SIG-M5 (cell line): ENCODE data around the gene EGFL8.

ENCODE experiments used
- DNase-seq: peaks from one replicate; lab custom pipeline; 2025; lab: John Stamatoyannopoulos, UW

EGFL8 gene

GRCh38 chr6:32146687-32147086, 17.7 kb upstream of the EGFL8 start:
- DNase-seq, result no peak

DNA sequence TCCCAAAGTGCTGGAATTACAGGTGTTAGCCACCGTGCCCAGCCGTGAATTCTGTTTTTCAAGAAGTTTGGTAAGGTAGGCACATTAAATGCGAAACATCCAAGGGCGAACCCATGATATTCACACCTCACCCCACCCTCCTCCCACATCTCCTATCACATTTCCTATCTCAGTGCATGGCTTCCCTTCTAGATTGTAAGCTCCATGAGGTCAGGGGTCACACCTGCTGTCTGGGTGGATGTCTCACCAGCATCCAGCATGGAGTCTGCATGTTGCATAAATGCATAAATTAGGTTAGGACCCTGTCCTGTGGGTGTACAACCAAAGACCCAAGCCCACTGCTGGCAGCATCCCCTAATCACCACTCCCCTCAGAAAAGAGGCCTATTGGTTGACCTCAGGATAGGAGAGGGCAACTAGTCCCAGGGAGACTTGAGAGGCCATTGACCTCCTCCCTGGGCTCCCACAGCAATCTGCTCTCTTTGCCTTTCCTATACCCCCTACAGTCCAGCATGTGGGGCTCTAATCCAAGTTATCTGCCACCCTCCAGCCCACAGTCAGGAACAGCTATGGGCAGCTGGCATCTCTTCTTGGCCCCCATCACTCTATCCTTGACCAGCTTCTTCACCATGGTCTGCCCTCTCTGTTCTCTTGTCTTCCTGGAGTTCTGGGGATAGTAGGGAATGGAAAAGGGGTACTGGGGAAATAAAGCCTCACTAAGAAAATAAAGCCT, 16.8 kb upstream of the EGFL8 start:
- no peak for DNase-seq

GRCh38 chr6:32148289-32149091, 15.9 kb upstream of the EGFL8 start:
- DNase-seq, result no peak

DNA sequence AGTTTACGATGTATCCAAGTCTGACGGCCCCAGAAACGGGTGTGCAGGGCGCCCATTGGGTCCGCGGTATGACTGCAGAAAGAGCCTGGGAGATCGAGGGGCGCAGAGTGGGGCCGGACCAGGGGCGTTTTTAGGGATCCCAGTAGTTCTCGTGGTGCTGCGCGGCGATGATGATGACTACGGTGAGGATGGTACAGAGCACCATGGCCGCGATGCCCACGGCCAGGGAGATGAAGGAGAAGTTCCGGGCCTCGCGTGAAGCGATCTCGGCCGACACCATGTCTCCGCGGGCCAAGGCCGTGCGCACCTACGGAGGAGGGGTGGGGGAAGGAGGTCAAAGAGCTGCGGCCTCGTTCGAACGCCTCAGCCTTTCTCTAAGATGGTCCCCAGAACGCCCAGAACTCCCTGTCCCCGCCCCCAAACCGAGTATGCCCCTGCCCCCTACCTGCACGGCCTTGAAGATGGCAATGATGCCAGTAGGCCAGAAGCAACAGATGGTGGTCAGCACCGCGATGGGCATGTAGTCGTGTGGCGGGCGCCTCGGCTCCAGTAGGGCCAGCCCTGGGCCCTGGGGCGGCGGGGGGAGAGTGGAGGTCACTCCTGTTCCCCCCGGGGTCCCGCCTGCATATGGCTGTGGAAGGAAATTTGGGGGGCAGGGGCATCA, 15.2 kb upstream of the EGFL8 start:
- DNase-seq, result no peak

DNA sequence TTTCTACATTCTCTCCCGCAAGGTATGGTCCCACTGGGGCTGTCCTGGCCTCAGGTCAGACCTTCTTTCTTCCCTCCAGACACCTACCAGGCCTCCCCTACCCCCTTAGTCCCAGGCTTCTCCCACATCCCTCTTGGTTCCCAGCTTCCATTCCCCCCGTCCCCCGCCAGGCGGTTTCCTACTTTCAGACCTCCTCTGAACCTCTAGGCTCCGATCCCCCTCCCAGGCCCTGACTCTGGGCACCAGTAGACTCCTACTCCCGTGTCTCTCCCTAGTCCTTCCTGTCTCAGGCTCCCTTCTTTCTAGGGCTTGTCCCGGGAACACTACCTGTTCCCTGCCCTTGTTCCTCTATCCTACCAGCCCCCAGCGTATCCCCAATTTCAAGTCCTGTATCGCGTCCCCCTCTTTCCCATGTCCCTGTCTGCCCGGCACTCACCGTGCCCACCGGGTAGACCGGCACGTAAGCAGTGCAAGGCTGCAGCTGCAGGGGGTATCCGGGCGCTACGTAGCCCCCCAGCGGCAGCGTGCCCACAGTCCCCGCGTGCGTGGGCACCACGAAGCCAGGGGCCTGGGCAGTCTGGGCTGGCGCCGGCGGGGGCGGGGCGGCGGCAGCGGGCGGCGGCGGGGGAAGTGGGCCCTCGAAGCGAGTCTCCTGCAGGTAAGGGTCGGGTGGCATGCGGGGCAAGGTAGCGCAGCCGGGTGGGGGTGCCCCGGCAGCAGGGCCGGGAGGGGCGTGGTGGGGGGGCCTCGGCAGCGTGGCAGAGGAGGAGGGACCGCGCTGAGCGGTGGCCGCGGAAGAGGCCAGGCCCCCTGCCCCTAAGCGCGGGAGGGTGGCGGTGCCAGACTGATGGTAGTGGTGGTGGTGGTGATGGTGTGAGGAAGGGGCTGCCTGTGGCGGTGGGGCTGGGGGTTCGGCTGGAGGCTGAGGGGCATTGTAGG, 14.2 kb upstream of the EGFL8 start:
- no peak for DNase-seq

- no peak for DNase-seq
These were observed 13.1 kb upstream of the EGFL8 start for GRCh38 chr6:32151181-32151862.

DNA sequence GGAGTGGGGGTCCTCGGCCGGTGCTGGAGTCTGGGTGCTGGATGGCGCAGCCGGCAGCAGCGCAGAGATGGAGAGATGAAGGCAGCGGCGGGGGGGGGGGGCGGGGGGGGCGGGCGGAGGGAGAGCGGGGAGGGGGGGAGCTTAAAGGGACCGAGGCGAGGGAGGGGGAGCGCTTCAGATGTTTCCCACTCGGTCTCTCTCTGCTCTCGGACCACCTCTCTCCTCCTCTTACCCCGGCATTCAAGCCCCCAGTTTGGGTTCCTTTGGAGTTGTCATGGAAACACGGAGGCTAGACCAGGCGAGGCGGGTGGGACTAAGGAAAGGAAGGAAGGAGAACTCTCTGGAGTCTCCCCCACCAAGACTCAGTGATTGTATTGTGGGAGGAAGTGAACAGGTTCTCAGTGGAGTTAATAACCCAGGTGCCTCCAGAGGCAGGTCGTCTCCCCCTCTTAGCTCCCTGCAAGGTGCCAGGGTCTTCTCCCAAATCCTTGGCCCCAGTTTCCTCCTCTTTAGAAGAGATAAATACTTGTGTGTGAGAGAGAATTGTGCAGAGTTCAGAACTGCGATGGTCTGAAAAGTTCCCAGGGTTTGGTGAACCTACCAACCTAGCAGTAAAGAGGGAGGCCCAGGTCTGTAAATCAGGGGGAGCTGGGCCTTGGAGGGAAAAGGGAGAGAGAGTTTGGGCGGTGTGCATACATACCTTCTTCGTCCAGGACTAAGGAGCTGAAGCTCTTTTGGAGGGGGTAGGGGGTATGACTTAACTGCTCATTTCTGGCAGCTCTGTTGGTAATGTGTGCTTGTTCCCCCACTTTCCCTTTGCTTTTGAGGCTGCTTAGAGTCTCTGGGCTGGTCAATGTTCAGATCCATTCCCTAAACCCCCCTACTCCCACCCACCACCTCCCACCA, 12.3 kb upstream of the EGFL8 start, which contains the start of gene PRRT1:
Gene PRRT1, minus strand, starts transcription at position 77 of the 906 bp plus-strand sequence. CDS start 112 bp downstream, outside the sequence.
- no peak for DNase-seq

- DNase-seq, result no peak
These were observed 11.4 kb upstream of the EGFL8 start for GRCh38 chr6:32152769-32153563.

DNA sequence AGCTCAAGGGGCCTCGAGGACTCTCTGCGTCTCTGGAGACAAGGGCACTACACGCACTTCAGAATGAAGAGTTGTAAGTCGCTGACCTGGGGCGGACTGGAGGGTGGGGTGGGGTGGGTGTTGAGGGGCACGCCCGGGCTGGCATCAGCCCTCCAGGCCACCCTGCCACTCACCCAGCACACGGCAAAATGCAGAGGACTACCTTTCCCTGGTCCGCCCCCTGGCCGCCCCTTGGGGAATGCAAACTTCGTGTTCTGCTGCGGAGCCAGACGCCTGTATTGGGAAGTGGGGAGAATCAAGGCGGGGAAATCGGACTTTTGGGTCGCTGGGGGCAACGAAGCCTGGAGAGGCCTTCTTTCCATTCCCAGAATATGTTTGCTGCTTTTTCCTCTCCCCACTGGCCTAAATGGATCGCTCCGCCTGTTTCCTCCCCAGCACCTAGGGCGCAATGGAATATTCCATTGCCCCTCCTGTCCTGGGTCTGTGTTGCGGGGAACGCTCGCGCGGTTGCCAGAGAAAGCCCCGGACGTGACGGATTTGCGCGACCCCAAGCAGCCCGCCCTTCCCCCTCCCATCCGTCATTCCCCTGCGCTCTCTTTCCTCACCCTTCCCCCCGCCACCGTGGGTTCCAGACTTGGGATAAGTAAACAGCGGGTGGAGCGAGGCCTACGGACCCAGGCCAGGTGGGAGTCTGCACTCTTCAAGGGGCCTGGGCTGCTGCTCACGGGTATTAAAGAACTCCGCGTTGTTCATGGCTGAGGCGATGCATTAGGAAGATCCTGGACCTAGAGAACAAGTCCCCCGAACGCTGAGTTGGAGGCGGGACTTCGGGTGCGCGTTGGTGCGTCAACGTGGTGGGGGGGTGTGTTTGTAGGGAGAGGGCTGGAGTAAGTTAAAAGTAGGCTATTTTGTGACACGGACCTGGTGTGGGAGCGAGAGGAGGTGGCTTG, 10.6 kb upstream of the EGFL8 start, which contains the start of gene PPT2:
Gene PPT2, plus strand, starts transcription at position 578 of the 950 bp plus-strand sequence. CDS start 454 bp downstream, outside the sequence.
- peak; percentile 6 for DNase-seq

DNA sequence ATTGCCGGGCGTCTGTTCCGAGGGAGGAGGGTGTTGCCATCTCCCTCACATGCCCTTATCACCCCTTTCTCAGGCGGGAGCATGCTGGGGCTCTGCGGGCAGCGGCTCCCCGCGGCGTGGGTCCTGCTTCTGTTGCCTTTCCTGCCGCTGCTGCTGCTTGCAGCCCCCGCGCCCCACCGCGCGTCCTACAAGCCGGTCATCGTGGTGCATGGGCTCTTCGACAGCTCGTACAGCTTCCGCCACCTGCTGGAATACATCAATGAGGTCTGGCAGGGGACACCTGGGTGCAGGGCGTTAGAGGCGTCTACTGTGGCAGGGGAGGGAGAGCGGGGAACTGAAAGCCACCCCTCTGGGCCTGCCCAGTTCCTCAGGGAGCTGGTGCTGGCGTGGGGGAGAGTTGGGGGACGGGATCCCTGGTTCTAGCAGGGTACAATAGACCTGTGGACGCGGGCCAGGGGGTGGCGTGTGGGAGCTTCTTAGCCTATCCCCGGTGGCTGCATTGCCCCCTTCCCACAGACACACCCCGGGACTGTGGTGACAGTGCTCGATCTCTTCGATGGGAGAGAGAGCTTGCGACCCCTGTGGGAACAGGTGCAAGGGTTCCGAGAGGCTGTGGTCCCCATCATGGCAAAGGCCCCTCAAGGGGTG, 9.8 kb upstream of the EGFL8 start:
- no peak for DNase-seq

- DNase-seq, result no peak
These were observed 7.5 kb upstream of the EGFL8 start for GRCh38 chr6:32156891-32157290.

GRCh38 chr6:32158052-32158451, 6.3 kb upstream of the EGFL8 start:
- DNase-seq, result no peak

DNA sequence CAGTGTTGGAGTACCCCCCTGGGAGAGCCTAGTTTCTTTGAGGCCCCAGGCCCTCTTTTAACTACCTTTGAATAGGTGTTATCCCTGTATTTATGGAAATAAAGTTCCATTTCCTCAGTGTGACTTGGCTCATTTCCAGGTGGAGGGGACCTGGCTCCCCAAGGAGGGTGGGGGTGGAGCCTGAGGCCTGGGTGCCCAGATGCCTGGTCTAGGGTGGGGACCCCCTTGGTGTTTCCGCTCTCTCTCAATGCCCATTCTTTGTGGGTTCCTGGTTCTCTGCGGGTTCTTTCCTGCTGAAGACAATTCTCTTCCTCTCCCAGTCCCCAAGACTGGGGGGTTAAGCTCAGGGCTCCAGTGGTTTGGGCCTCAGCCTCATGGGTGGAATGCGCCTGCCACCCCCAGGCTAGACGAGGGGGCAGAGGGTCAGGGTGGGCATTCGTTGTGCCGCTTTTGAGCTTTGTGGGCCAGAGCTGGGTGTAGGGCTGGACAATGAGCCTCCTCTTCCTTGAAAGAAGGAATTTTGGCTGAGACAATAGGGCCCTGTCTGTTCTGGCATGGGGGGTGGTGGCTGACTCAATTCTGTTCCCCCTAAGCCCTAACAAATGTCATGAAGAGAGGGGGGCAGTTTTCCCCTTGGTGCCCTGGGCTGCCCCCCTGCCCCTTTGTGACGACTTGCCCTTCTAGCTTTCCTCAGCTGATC, 686 bp upstream of the EGFL8 start:
- no peak for DNase-seq

DNA sequence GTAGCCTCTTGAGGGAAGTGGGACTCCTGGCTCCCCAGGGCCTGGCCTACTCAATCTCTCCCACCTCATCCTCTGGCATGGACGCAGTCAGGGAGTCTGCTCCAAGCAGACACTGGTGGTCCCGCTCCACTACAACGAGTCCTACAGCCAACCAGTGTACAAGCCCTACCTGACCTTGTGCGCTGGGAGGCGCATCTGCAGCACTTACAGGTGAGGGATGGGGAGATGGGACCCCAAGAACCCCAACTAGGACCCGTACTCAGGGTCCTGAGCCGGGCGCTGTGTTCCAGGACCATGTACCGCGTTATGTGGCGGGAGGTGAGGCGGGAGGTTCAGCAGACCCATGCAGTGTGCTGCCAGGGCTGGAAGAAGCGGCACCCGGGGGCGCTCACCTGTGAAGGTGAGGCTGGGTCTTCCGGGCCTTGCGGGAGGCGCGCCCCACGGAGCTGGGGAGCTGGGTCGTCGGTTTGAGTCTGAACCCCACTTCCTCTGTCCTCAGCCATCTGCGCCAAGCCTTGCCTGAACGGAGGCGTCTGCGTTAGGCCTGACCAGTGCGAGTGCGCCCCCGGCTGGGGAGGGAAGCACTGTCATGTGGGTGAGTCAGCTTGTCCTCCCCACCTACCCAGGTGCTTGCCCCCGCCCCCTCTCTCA, 2.1 kb downstream of the EGFL8 start:
- no peak for DNase-seq

DNA sequence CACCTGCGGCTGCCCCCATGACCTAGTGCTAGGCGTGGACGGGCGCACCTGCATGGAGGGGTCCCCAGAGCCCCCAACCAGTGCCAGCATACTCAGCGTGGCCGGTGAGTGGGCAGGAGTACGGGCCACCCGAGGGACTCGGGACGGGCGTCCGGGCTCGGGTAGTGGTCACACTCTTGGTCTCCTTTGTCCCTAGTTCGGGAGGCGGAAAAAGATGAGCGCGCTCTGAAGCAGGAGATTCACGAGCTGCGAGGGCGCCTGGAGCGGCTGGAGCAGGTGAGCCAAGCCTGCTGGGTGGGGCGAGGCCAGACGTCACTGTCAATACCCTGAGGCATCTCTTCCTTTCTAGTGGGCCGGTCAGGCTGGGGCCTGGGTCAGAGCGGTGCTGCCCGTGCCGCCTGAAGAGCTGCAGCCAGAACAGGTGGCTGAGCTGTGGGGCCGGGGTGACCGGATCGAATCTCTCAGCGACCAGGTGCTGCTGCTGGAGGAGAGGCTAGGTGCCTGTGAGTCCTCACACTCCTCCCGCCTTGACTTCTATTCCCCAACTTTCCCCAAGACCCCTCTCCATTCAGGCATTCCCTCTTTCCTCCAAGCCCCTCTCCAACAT, 2.9 kb downstream of the EGFL8 start:
- DNase-seq, result no peak

GRCh38 chr6:32167761-32168262, 3.4 kb downstream of the EGFL8 start:
- DNase-seq, result no peak
